Peyer's patch (tissue), 4 donors: ENCODE results near the gene SH2D6.

Experiments used
- CTCF ChIP-seq, 6 experiments: fragments of 450-650 bp in 4 of 6; fragments of 200-600 bp in 2 of 6; sonication (generic) in 1 of 6; IDR thresholded peaks; one replicate each; pipeline ENCODE4 v1.5.1; 2017 to 2019; ENCODE audit warnings: antibody characterized with exemption in 6 of 6, mild to moderate bottlenecking in 3 of 6, moderate library complexity in 1 of 6
- POLR2A ChIP-seq, 2 donors: fragments of 450-650 bp; IDR thresholded peaks; one replicate each; pipeline ENCODE4 v1.5.1; 2017; ENCODE audit warnings: antibody characterized with exemption in 2 of 2, mild to moderate bottlenecking in 2 of 2, moderate library complexity in 2 of 2

GRCh38 chr2:85399183-85399455 lies 19.4 kb upstream of the SH2D6 start:
- TF ChIP-seq CTCF (IDR thresholded peaks at IDR 0.05): no peak
- no peak for TF ChIP-seq POLR2A (IDR thresholded peaks at IDR 0.05)
